SK-N-SH treated with all-trans-retinoic acid at 6 μM for 48 hours (cell line): ENCODE measurements around the gene SKAP2.

Experiments used
- CSDC2 ChIP-seq: fragments of 250-450 bp; sonication (Bioruptor Pico); IDR thresholded peaks from 2 replicates; pipeline ENCODE4 v1.5.0; 2020; ENCODE audit warnings: mild to moderate bottlenecking, moderate library complexity
- ESRRG ChIP-seq: fragments of 250-450 bp; sonication (Bioruptor Pico); IDR thresholded peaks from 2 replicates; pipeline ENCODE4 v1.6.1; 2021; ENCODE audit warnings: mild to moderate bottlenecking
- OSR1 ChIP-seq: fragments of 250-450 bp; sonication (Bioruptor Pico); IDR thresholded peaks from 2 replicates; pipeline ENCODE4 v1.8.0; 2022; ENCODE audit warnings: moderate library complexity, mild to moderate bottlenecking, inconsistent platforms
- TOX ChIP-seq: fragments of 250-450 bp; sonication (Bioruptor Pico); IDR thresholded peaks from 2 replicates; pipeline ENCODE4 v1.8.0; 2021; ENCODE audit warnings: mild to moderate bottlenecking, moderate library complexity, borderline replicate concordance
- ZC3H10 ChIP-seq: fragments of 250-450 bp; sonication (Bioruptor Pico); IDR thresholded peaks from 2 replicates; pipeline ENCODE4 v1.5.1; 2021; ENCODE audit warnings: mild to moderate bottlenecking, moderate library complexity
- ZFP3 ChIP-seq: fragments of 250-450 bp; sonication (Bioruptor Pico); IDR thresholded peaks from 2 replicates; pipeline ENCODE4 v1.5.0; 2020; ENCODE audit warnings: mild to moderate bottlenecking, moderate library complexity
- ZFP30 ChIP-seq: fragments of 450-650 bp; formaldehyde crosslinking; IDR thresholded peaks from 2 replicates; pipeline ENCODE4 v1.5.0; 2022; ENCODE audit warnings: mild to moderate bottlenecking, moderate library complexity
- TF ChIP-seq, protein P1 (sequence below): fragments of 250-450 bp; sonication (Bioruptor Pico); IDR thresholded peaks from 2 replicates; pipeline ENCODE4 v1.8.0; 2020; ENCODE audit warnings: mild to moderate bottlenecking, moderate library complexity, borderline replicate concordance
- TF ChIP-seq, protein P2 (sequence below): fragments of 250-450 bp; sonication (Bioruptor Pico); IDR thresholded peaks from 2 replicates; pipeline ENCODE4 v1.5.1; 2021; ENCODE audit warnings: mild to moderate bottlenecking, moderate library complexity
- TF ChIP-seq, protein P3 (sequence below): fragments of 250-450 bp; sonication (Bioruptor Pico); IDR thresholded peaks from 2 replicates; pipeline ENCODE4 v1.5.0; 2020; ENCODE audit warnings: mild to moderate bottlenecking, moderate library complexity

DNA sequence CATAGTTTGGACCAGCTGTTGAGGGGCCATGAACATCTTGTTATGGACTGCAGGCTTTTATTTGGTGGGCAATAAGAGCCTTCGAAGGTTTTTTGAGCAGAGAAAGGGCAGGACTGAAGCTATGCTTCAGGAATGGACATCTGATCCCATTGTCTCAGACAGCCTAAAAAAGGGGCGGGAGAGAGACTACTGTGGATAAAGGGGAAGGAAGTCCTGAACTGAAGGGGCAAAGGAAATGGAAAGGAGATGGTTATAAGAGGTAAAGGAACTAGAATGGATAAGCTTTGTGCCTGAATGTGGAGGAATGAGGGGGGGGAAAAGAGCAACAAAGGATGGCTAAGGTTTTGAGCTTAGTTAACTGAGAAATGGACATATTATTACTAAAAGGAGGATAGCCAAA, 172.5 kb downstream of the SKAP2 start:
- TF ChIP-seq OSR1 (CRISPR knock-in tag) (no peak), ZC3H10 (CRISPR knock-in tag) (no peak), ESRRG (CRISPR knock-in tag) (no peak), CSDC2 (CRISPR knock-in tag) (no peak), ZFP3 (CRISPR knock-in tag) (no peak), ZFP30 (no peak), TOX (no peak)
- TF ChIP-seq, protein P1, sequence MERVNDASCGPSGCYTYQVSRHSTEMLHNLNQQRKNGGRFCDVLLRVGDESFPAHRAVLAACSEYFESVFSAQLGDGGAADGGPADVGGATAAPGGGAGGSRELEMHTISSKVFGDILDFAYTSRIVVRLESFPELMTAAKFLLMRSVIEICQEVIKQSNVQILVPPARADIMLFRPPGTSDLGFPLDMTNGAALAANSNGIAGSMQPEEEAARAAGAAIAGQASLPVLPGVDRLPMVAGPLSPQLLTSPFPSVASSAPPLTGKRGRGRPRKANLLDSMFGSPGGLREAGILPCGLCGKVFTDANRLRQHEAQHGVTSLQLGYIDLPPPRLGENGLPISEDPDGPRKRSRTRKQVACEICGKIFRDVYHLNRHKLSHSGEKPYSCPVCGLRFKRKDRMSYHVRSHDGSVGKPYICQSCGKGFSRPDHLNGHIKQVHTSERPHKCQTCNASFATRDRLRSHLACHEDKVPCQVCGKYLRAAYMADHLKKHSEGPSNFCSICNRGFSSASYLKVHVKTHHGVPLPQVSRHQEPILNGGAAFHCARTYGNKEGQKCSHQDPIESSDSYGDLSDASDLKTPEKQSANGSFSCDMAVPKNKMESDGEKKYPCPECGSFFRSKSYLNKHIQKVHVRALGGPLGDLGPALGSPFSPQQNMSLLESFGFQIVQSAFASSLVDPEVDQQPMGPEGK: no peak
- TF ChIP-seq, protein P2, sequence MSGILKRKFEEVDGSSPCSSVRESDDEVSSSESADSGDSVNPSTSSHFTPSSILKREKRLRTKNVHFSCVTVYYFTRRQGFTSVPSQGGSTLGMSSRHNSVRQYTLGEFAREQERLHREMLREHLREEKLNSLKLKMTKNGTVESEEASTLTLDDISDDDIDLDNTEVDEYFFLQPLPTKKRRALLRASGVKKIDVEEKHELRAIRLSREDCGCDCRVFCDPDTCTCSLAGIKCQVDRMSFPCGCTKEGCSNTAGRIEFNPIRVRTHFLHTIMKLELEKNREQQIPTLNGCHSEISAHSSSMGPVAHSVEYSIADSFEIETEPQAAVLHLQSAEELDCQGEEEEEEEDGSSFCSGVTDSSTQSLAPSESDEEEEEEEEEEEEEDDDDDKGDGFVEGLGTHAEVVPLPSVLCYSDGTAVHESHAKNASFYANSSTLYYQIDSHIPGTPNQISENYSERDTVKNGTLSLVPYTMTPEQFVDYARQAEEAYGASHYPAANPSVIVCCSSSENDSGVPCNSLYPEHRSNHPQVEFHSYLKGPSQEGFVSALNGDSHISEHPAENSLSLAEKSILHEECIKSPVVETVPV: no peak
- TF ChIP-seq, protein P3, sequence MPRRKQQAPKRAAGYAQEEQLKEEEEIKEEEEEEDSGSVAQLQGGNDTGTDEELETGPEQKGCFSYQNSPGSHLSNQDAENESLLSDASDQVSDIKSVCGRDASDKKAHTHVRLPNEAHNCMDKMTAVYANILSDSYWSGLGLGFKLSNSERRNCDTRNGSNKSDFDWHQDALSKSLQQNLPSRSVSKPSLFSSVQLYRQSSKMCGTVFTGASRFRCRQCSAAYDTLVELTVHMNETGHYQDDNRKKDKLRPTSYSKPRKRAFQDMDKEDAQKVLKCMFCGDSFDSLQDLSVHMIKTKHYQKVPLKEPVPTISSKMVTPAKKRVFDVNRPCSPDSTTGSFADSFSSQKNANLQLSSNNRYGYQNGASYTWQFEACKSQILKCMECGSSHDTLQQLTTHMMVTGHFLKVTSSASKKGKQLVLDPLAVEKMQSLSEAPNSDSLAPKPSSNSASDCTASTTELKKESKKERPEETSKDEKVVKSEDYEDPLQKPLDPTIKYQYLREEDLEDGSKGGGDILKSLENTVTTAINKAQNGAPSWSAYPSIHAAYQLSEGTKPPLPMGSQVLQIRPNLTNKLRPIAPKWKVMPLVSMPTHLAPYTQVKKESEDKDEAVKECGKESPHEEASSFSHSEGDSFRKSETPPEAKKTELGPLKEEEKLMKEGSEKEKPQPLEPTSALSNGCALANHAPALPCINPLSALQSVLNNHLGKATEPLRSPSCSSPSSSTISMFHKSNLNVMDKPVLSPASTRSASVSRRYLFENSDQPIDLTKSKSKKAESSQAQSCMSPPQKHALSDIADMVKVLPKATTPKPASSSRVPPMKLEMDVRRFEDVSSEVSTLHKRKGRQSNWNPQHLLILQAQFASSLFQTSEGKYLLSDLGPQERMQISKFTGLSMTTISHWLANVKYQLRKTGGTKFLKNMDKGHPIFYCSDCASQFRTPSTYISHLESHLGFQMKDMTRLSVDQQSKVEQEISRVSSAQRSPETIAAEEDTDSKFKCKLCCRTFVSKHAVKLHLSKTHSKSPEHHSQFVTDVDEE: no peak
